ENCODE data around the gene MATN1.

MATN1 gene

DNA sequence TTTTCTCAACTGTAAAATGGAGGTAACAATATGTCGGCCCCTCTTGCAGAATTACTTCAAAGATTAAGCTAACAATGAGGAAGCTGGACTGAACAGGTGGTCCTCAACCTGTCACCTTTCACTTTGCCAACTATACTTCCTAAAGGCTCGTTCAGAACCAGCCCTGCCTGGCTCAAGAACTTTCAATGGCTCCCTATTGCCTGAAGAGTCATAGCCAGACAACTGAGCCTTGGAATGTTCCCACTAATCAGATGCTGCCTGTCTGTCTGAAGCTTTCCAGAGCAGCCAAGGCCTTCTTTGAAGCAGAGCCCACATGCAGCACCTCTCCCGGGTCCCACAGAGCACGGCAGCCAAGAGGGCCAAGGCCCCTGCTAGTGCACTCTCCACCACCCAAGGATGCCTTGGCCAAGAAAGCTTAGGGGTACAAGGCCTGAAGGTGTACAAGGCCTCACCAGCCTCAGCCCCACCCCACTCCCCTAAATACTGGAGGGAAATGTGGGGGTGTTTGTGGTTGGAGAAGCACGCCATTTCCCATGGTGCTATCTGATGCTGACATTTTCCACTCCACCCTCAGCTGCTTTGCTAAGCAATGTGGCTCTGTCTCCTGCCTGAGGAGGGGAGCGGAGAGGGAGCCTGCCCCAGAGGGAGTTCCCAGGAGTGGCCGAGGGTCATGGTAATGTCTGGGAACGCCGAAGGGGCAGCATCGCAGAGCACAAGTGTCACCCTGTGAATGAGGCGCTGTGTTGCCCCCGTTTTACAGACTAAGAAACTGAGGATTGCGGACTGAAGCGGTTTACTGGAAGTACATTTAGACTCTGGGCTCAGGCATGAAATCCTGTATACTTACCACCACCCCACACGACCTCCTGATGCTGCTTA lies 42.4 kb upstream of the MATN1 start:
- Histone ChIP-seq H3K36me3 (no peaks in the 10 kb centered on the region), H3K9me3 (no peaks in the 10 kb centered on the region), H3K27ac (no peak overlapping the region), H3K4me3 (ENCODE audit: low read depth in 1 of 2, low read length in 1 of 2) (no peak overlapping the region), H3K4me1 (ENCODE audit: control insufficient read depth in 1 of 2, insufficient read depth in 1 of 2, low read depth in 1 of 2, low read length in 1 of 2) (peaks cover 8 to 18% of the 10 kb centered on the region in 2 experiments), H3K27me3 (no peaks in the 10 kb centered on the region)
- TF ChIP-seq, protein P1, sequence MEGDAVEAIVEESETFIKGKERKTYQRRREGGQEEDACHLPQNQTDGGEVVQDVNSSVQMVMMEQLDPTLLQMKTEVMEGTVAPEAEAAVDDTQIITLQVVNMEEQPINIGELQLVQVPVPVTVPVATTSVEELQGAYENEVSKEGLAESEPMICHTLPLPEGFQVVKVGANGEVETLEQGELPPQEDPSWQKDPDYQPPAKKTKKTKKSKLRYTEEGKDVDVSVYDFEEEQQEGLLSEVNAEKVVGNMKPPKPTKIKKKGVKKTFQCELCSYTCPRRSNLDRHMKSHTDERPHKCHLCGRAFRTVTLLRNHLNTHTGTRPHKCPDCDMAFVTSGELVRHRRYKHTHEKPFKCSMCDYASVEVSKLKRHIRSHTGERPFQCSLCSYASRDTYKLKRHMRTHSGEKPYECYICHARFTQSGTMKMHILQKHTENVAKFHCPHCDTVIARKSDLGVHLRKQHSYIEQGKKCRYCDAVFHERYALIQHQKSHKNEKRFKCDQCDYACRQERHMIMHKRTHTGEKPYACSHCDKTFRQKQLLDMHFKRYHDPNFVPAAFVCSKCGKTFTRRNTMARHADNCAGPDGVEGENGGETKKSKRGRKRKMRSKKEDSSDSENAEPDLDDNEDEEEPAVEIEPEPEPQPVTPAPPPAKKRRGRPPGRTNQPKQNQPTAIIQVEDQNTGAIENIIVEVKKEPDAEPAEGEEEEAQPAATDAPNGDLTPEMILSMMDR (IDR thresholded peaks at IDR 0.05), result no peak

DNA sequence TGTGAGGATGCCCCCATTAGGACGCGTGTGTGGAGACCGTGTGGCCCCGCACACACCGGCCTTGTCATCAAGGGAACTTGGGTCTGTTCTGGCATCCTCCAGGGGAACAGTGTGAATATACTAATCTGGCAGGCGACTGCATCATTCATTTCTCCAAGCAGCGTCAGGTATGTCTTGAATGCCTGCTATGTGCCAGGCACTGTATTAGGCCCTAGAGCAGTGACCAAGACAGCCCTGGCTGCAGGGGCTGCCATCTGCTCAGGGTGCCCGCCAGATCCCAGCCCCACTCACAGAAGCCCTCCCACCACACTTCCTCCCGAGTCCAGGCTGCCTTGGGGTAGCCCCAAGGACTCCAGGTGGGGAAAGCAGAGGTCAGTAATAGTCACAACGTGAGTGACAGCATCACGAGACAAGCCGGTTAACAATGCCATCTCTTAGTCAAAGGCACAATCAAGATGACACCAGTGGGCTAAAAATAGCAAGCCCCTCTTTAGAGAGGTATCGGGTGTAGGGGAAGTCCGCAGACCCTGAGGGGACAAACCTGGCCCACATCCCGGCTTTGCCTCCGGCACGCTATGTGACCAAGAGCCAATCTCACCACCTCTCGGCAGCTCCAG lies 41.7 kb upstream of the MATN1 start:
- Histone ChIP-seq H3K27me3 (no peaks in the 10 kb centered on the region), H3K27ac (no peak overlapping the region), H3K36me3 (no peaks in the 10 kb centered on the region), H3K4me1 (ENCODE audit: control insufficient read depth in 1 of 2, insufficient read depth in 1 of 2, low read depth in 1 of 2, low read length in 1 of 2) (peaks cover 16 to 26% of the 10 kb centered on the region in 2 experiments), H3K9me3 (no peaks in the 10 kb centered on the region), H3K4me3 (ENCODE audit: low read depth in 1 of 2, low read length in 1 of 2) (no peak overlapping the region)
- TF ChIP-seq, protein P1 (IDR thresholded peaks at IDR 0.05), result no peak

DNA sequence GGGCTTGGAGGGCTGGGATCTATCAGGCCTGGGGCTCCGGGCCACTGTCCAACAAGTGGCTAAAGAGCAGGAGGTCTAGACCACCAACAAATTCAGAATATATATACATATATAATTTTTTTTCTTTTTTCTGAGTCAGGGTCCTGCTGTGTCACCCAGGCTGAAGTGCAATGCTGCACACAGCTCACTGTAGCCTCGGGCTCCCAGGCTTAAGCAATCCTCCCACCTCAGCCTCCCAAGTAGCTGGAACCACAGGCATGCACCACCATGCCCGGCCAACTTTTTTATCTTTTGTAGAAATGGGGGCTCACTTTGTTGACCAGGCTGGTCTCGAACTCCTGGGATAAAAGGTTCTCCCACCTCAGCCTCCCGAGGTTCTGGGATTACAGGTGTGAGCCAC lies 41.0 kb upstream of the MATN1 start:
- H3K4me1 ChIP-seq (ENCODE audit: control insufficient read depth in 1 of 2, insufficient read depth in 1 of 2, low read depth in 1 of 2, low read length in 1 of 2), result peaks cover 21 to 32% of the 10 kb centered on the region in 2 experiments
- no peak overlapping the region for H3K27ac ChIP-seq
- no peaks in the 10 kb centered on the region for H3K27me3 ChIP-seq
- H3K36me3 ChIP-seq, result no peaks in the 10 kb centered on the region
- no peak overlapping the region for H3K4me3 ChIP-seq (ENCODE audit: low read depth in 1 of 2, low read length in 1 of 2)
- no peaks in the 10 kb centered on the region for H3K9me3 ChIP-seq
- TF ChIP-seq, protein P1 (IDR thresholded peaks at IDR 0.05), result no peak

DNA sequence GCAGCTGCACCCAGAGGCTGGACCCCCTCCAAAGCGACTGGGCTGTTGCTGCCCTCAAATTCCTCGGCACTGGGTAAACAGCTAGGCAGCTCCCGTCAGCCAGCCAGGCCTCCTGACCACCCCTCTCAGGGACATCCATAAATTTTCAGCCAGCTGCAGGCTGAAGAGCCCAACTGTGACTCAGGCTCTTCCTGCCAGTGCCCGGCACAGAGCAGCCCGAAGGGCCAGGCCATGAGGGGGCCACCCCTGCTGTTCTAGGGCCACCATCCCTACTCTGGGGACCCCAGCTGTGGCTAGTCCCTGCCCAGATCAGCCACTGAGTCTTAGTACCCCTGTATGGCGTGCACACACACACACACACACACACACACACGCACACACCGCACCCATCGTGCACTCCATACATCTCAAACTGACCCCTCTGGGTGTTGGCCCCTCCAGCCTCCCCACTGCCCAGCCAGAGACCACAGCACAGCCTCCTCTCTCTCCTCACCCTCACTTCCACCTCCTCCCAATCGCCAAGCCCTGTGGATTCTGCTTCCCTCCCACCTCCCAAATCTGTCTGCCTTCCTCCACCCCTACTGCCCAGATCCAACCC lies 40.4 kb upstream of the MATN1 start:
- H3K36me3 ChIP-seq, result no peaks in the 10 kb centered on the region
- H3K27ac ChIP-seq, result peak overlapping the region; percentile 47
- TF ChIP-seq, protein P1 (IDR thresholded peaks at IDR 0.05), result no peak
- H3K4me1 ChIP-seq (ENCODE audit: control insufficient read depth in 1 of 2, insufficient read depth in 1 of 2, low read depth in 1 of 2, low read length in 1 of 2), result peaks cover 28 to 39% of the 10 kb centered on the region in 2 experiments
- no peaks in the 10 kb centered on the region for H3K27me3 ChIP-seq
- H3K4me3 ChIP-seq (ENCODE audit: low read depth in 1 of 2, low read length in 1 of 2), result no peak overlapping the region
- no peaks in the 10 kb centered on the region for H3K9me3 ChIP-seq

DNA sequence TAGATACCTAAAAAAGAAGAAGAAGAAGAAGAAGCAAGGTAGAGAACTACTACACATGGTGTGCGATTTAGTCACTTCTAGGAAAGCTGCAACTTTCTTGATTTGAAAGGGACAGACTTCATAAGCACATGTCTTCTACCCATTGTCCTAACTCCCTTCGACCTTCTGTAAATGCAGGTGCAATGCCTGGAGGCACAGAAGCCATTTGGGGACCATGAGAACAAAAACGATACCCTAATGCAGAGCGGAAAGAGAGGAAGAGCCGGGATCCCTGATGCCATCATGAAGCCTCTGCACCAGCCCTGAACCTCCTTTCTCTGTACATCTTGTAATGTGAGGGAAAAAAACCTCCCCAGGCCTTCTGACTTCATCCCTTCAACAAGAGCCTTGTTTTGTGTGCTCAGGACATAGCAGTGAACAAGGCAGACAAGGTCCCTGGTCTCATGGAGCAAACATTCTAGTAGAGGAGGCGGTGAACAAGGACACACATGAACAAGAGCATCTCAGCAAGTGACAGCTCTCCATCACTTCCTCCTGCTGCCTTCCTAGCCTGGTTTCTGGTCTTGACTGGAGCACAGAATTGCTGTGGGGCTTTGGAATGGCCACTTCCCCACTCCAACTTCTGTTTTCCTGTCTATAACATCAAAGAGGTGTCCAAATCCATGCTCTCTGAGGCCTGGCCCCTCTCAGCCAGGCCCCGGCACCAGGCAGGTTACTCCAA lies 39.7 kb upstream of the MATN1 start:
- Histone ChIP-seq H3K27me3 (no peaks in the 10 kb centered on the region), H3K36me3 (no peaks in the 10 kb centered on the region), H3K4me1 (ENCODE audit: control insufficient read depth in 1 of 2, insufficient read depth in 1 of 2, low read depth in 1 of 2, low read length in 1 of 2) (peaks cover 34 to 45% of the 10 kb centered on the region in 2 experiments), H3K9me3 (no peaks in the 10 kb centered on the region), H3K27ac (peak overlapping the region; percentile 47), H3K4me3 (ENCODE audit: low read depth in 1 of 2, low read length in 1 of 2) (no peak overlapping the region)
- TF ChIP-seq, protein P1 (IDR thresholded peaks at IDR 0.05), result no peak
